Activated naive CD4-positive, alpha-beta T cell treated with anti-CD3 and anti-CD28 coated beads, Interleukin-2, amount 50 U/mL, for 24 hours (primary cell): ENCODE measurements around the gene HCN2.

Source experiments
- H3K27ac Mint-ChIP-seq: one replicate; pipeline ENCODE4 v1.8.0; 2021; ENCODE audit warnings: mild to moderate bottlenecking, mixed read lengths
- H3K27me3 Mint-ChIP-seq: one replicate; pipeline ENCODE4 v1.8.0; 2021; ENCODE audit warnings: mixed read lengths
- H3K36me3 Mint-ChIP-seq: one replicate; pipeline ENCODE4 v1.8.0; 2021; ENCODE audit warnings: mixed read lengths
- H3K4me1 Mint-ChIP-seq: one replicate; pipeline ENCODE4 v1.8.0; 2021; ENCODE audit warnings: mixed read lengths
- H3K4me3 Mint-ChIP-seq: one replicate; pipeline ENCODE4 v1.8.0; 2021; ENCODE audit warnings: mild to moderate bottlenecking, mixed read lengths
- H3K9me3 Mint-ChIP-seq: one replicate; pipeline ENCODE4 v1.8.0; 2021; ENCODE audit warnings: mixed read lengths

HCN2 gene

GRCh38 chr19:589693-590395 is at the start of gene HCN2:
Gene HCN2 (plus strand): TSS chr19:589881. CDS start chr19:589946, 65 bp downstream.
- peak within 1 kb of the TSS; percentile 61 for H3K4me3 Mint-ChIP-seq

GRCh38 chr19:540867-541637 is 48.6 kb upstream of the HCN2 start:
- Mint-ChIP-seq H3K36me3 (peaks cover 3% of the 10 kb centered on the region), H3K27ac (no peak overlapping the region), H3K9me3 (no peaks in the 10 kb centered on the region), H3K4me3 (no peak overlapping the region), H3K27me3 (no peaks in the 10 kb centered on the region), H3K4me1 (peaks cover 21% of the 10 kb centered on the region)

More at GRCh38 chr19:589693-590395, at the start of gene HCN2:
- Mint-ChIP-seq H3K27me3 (peaks cover 6% of the 10 kb centered on the region), H3K4me1 (peaks cover 3% of the 10 kb centered on the region), H3K27ac (no peak within 1 kb of the TSS), H3K9me3 (no peaks in the 10 kb centered on the region), H3K36me3 (no peaks in the 10 kb centered on the region)

- no peaks in the 10 kb centered on the region for H3K27me3 Mint-ChIP-seq
- no peaks in the 10 kb centered on the region for H3K9me3 Mint-ChIP-seq
- H3K4me3 Mint-ChIP-seq = no peak overlapping the region
- H3K36me3 Mint-ChIP-seq = peaks cover 3% of the 10 kb centered on the region
- peaks cover 21% of the 10 kb centered on the region for H3K4me1 Mint-ChIP-seq
- no peak overlapping the region for H3K27ac Mint-ChIP-seq
Observed at GRCh38 chr19:541699-542098, 48.0 kb upstream of the HCN2 start.

GRCh38 chr19:542173-542866 is 47.4 kb upstream of the HCN2 start:
- H3K27me3 Mint-ChIP-seq = no peaks in the 10 kb centered on the region
- no peaks in the 10 kb centered on the region for H3K9me3 Mint-ChIP-seq
- H3K36me3 Mint-ChIP-seq = peaks cover 3% of the 10 kb centered on the region
- H3K4me3 Mint-ChIP-seq = no peak overlapping the region
- no peak overlapping the region for H3K27ac Mint-ChIP-seq
- peaks cover 21% of the 10 kb centered on the region for H3K4me1 Mint-ChIP-seq

GRCh38 chr19:543910-544608 is 45.6 kb upstream of the HCN2 start, which contains the start of gene GZMM:
Gene GZMM (plus strand): TSS chr19:544053. CDS start chr19:544072, 19 bp downstream.
- no peaks in the 10 kb centered on the region for H3K27me3 Mint-ChIP-seq
- peak within 1 kb of the TSS; percentile 70 for H3K27ac Mint-ChIP-seq
- peaks cover 29% of the 10 kb centered on the region for H3K4me1 Mint-ChIP-seq
- peak within 1 kb of the TSS; percentile 87 for H3K4me3 Mint-ChIP-seq
- peaks cover 3% of the 10 kb centered on the region for H3K36me3 Mint-ChIP-seq
- H3K9me3 Mint-ChIP-seq = no peaks in the 10 kb centered on the region

- Mint-ChIP-seq H3K4me1 (peaks cover 29% of the 10 kb centered on the region), H3K4me3 (no peak overlapping the region), H3K9me3 (no peaks in the 10 kb centered on the region), H3K27me3 (no peaks in the 10 kb centered on the region), H3K36me3 (peaks cover 3% of the 10 kb centered on the region), H3K27ac (no peak overlapping the region)
Observed at GRCh38 chr19:547117-547516, 42.6 kb upstream of the HCN2 start.

GRCh38 chr19:547836-548720 is 41.6 kb upstream of the HCN2 start:
- Mint-ChIP-seq H3K4me1 (peaks cover 29% of the 10 kb centered on the region), H3K36me3 (peaks cover 3% of the 10 kb centered on the region), H3K27me3 (no peaks in the 10 kb centered on the region), H3K9me3 (no peaks in the 10 kb centered on the region), H3K27ac (no peak overlapping the region), H3K4me3 (no peak overlapping the region)

GRCh38 chr19:548886-549830 is 40.5 kb upstream of the HCN2 start:
- Mint-ChIP-seq H3K27ac (no peak overlapping the region), H3K9me3 (no peaks in the 10 kb centered on the region), H3K4me1 (peaks cover 18% of the 10 kb centered on the region), H3K36me3 (peaks cover 3% of the 10 kb centered on the region), H3K27me3 (no peaks in the 10 kb centered on the region), H3K4me3 (no peak overlapping the region)

GRCh38 chr19:554817-555216 is 34.9 kb upstream of the HCN2 start:
- Mint-ChIP-seq H3K4me3 (no peak overlapping the region), H3K27ac (no peak overlapping the region), H3K4me1 (no peaks in the 10 kb centered on the region), H3K9me3 (no peaks in the 10 kb centered on the region), H3K27me3 (no peaks in the 10 kb centered on the region), H3K36me3 (no peaks in the 10 kb centered on the region)

- Mint-ChIP-seq H3K36me3 (no peaks in the 10 kb centered on the region), H3K4me1 (no peaks in the 10 kb centered on the region), H3K4me3 (no peak overlapping the region), H3K27ac (no peak overlapping the region), H3K9me3 (no peaks in the 10 kb centered on the region), H3K27me3 (no peaks in the 10 kb centered on the region)
Observed at GRCh38 chr19:555474-555808, 34.2 kb upstream of the HCN2 start.

GRCh38 chr19:556611-557382 is 32.9 kb upstream of the HCN2 start:
- Mint-ChIP-seq H3K4me1 (no peaks in the 10 kb centered on the region), H3K4me3 (no peak overlapping the region), H3K27ac (no peak overlapping the region), H3K27me3 (no peaks in the 10 kb centered on the region), H3K9me3 (no peaks in the 10 kb centered on the region), H3K36me3 (no peaks in the 10 kb centered on the region)

- Mint-ChIP-seq H3K9me3 (no peaks in the 10 kb centered on the region), H3K27me3 (no peaks in the 10 kb centered on the region), H3K4me3 (no peak overlapping the region), H3K36me3 (no peaks in the 10 kb centered on the region), H3K27ac (no peak overlapping the region), H3K4me1 (no peaks in the 10 kb centered on the region)
Observed at GRCh38 chr19:558770-559439, 30.8 kb upstream of the HCN2 start.

GRCh38 chr19:560121-560520 is 29.6 kb upstream of the HCN2 start:
- no peak overlapping the region for H3K27ac Mint-ChIP-seq
- H3K9me3 Mint-ChIP-seq = no peaks in the 10 kb centered on the region
- H3K4me1 Mint-ChIP-seq = no peaks in the 10 kb centered on the region
- H3K36me3 Mint-ChIP-seq = no peaks in the 10 kb centered on the region
- H3K27me3 Mint-ChIP-seq = no peaks in the 10 kb centered on the region
- no peak overlapping the region for H3K4me3 Mint-ChIP-seq
